ENCODE results near the gene HAPSTR1. TPM values are rescaled to one million over a fixed set of nuclear protein-coding genes. Genes with fewer than 3 reads are reported as not detected.

The HAPSTR1 gene
- polyA plus RNA-seq, 3 donors, result 7.2 to 58.9 (median 11.1) TPM

GRCh38 chr16:9065077-9065476 is 26.4 kb upstream of the HAPSTR1 start:
- TF ChIP-seq, protein P1, sequence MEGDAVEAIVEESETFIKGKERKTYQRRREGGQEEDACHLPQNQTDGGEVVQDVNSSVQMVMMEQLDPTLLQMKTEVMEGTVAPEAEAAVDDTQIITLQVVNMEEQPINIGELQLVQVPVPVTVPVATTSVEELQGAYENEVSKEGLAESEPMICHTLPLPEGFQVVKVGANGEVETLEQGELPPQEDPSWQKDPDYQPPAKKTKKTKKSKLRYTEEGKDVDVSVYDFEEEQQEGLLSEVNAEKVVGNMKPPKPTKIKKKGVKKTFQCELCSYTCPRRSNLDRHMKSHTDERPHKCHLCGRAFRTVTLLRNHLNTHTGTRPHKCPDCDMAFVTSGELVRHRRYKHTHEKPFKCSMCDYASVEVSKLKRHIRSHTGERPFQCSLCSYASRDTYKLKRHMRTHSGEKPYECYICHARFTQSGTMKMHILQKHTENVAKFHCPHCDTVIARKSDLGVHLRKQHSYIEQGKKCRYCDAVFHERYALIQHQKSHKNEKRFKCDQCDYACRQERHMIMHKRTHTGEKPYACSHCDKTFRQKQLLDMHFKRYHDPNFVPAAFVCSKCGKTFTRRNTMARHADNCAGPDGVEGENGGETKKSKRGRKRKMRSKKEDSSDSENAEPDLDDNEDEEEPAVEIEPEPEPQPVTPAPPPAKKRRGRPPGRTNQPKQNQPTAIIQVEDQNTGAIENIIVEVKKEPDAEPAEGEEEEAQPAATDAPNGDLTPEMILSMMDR (IDR thresholded peaks at IDR 0.05), result no peak
- no peak for DNase-seq
- no peak overlapping the region for H3K9ac ChIP-seq (ENCODE audit: insufficient read depth, low read length, poor library complexity, severe bottlenecking)
- H3K4me3 ChIP-seq (replicated peaks in 1 of 3; ENCODE audit: low read depth in 2 of 3, low read length in 3 of 3), result no peak overlapping the region
- no peaks in the 10 kb centered on the region for H3K36me3 ChIP-seq (replicated peaks in 1 of 2; ENCODE audit: control insufficient read depth in 1 of 2, insufficient read depth in 2 of 2, low read length in 2 of 2)
- H3K9me3 ChIP-seq (replicated peaks in 1 of 2; ENCODE audit: control insufficient read depth in 1 of 2, insufficient read depth in 1 of 2, low read length in 2 of 2), result peaks cover 0 to 9% of the 10 kb centered on the region in 2 donors
- H4K20me1 ChIP-seq (ENCODE audit: insufficient read depth, low read length), result no peaks in the 10 kb centered on the region
- no peak overlapping the region for H2AFZ ChIP-seq (ENCODE audit: insufficient read depth, low read depth, low read length, poor library complexity, severe bottlenecking)
- H3K27ac ChIP-seq (ENCODE audit: low read depth in 1 of 2, low read length in 2 of 2), result no peak overlapping the region
- H3K9me3 Mint-ChIP-seq, result peaks cover 5 to 15% (median 11%) of the 10 kb centered on the region in 7 donors
- H3K27me3 ChIP-seq (ENCODE audit: control insufficient read depth in 2 of 2, insufficient read depth in 2 of 2, low read length in 2 of 2), result no peaks in the 10 kb centered on the region
- H3K4me2 ChIP-seq (replicated peaks; ENCODE audit: extremely low read depth, low read length, poor library complexity, severe bottlenecking), result no peak overlapping the region
- peaks cover 3 to 6% of the 10 kb centered on the region in 2 donors for H3K36me3 Mint-ChIP-seq
- intact Hi-C loops (cut with micrococcal nuclease), result no loop called here
- no peak overlapping the region for H3K27ac Mint-ChIP-seq
- peaks cover 0 to 6% (median 3%) of the 10 kb centered on the region in 3 donors for H3K27me3 Mint-ChIP-seq (ENCODE audit: low read depth in 3 of 3)
- H3K79me2 ChIP-seq (ENCODE audit: insufficient read depth, low read length), result no peaks in the 10 kb centered on the region
- H3K4me1 Mint-ChIP-seq, result peaks cover 24% of the 10 kb centered on the region
- no CpG with 5 or more reads among the region's 4 CpGs for WGBS (ENCODE audit: insufficient coverage)
- peaks cover 18 to 21% of the 10 kb centered on the region in 2 donors for H3K4me1 ChIP-seq (ENCODE audit: control insufficient read depth in 1 of 2, insufficient read depth in 2 of 2, low read length in 2 of 2)
- H3K4me3 Mint-ChIP-seq, result no peak overlapping the region

GRCh38 chr16:9068886-9069285 is 22.6 kb upstream of the HAPSTR1 start:
- Histone ChIP-seq H3K4me2 (replicated peaks; ENCODE audit: extremely low read depth, low read length, poor library complexity, severe bottlenecking) (no peak overlapping the region), H3K27me3 (ENCODE audit: control insufficient read depth in 2 of 2, insufficient read depth in 2 of 2, low read length in 2 of 2) (no peaks in the 10 kb centered on the region), H2AFZ (ENCODE audit: insufficient read depth, low read depth, low read length, poor library complexity, severe bottlenecking) (no peak overlapping the region), H3K9ac (ENCODE audit: insufficient read depth, low read length, poor library complexity, severe bottlenecking) (no peak overlapping the region), H3K79me2 (ENCODE audit: insufficient read depth, low read length) (no peaks in the 10 kb centered on the region), H3K4me3 (replicated peaks in 1 of 3; ENCODE audit: low read depth in 2 of 3, low read length in 3 of 3) (no peak overlapping the region), H3K27ac (ENCODE audit: low read depth in 1 of 2, low read length in 2 of 2) (no peak overlapping the region), H3K36me3 (replicated peaks in 1 of 2; ENCODE audit: control insufficient read depth in 1 of 2, insufficient read depth in 2 of 2, low read length in 2 of 2) (no peaks in the 10 kb centered on the region), H4K20me1 (ENCODE audit: insufficient read depth, low read length) (no peaks in the 10 kb centered on the region), H3K4me1 (ENCODE audit: control insufficient read depth in 1 of 2, insufficient read depth in 2 of 2, low read length in 2 of 2) (no peaks in the 10 kb centered on the region), H3K9me3 (replicated peaks in 1 of 2; ENCODE audit: control insufficient read depth in 1 of 2, insufficient read depth in 1 of 2, low read length in 2 of 2) (peaks cover 0 to 9% of the 10 kb centered on the region in 2 donors)
- Mint-ChIP-seq H3K36me3 (peaks cover 3% of the 10 kb centered on the region in 2 donors), H3K27ac (no peak overlapping the region), H3K9me3 (peaks cover 5 to 15% (median 11%) of the 10 kb centered on the region in 7 donors), H3K27me3 (ENCODE audit: low read depth in 3 of 3) (peaks cover 4% of the 10 kb centered on the region in 3 donors), H3K4me1 (peaks cover 8% of the 10 kb centered on the region), H3K4me3 (no peak overlapping the region)
- WGBS (ENCODE audit: insufficient coverage), result 100% methylated on average over 2 of the region's 2 CpGs
- TF ChIP-seq, protein P1 (IDR thresholded peaks at IDR 0.05), result no peak
- DNase-seq, result no peak
- intact Hi-C loops (cut with micrococcal nuclease), result no loop called here

Measured in CD14-positive monocyte (primary cell).